Activated B cell treated with CpG ODN at 0.5 μM for 24 hours (primary cell): ENCODE measurements around the gene PREX1. TPM values are rescaled to one million over a fixed set of nuclear protein-coding genes. Genes with fewer than 3 reads are reported as not detected.
A peak's percentile ranks its signal among the peaks of the same experiment; 100 is the strongest.

ENCODE experiments used
- ATAC-seq: fragments of 200-7000 bp; cut with Tn5 transposase; one replicate; pipeline ENCODE4 v1.10.0; 2021; ENCODE audit warnings: low read depth, mild to moderate bottlenecking, moderate library complexity
- CTCF ChIA-PET: fragments of 350-600 bp; sonication (Branson Sonifier 250); formaldehyde crosslinking; loops from one replicate; lab custom pipeline; 2021; ENCODE audit warnings: antibody characterized with exemption; lab: Charles Lee
- POLR2A ChIA-PET: fragments of 350-600 bp; sonication (Branson Sonifier 250); formaldehyde crosslinking; loops from one replicate; lab custom pipeline; 2021; ENCODE audit warnings: antibody characterized with exemption; lab: Charles Lee
- DNase-seq: peaks from one replicate; pipeline ENCODE4 v3.0.0; 2022
- H3K27ac Mint-ChIP-seq: one replicate; pipeline ENCODE4 v1.8.0; 2020; ENCODE audit warnings: mixed read lengths
- H3K27me3 Mint-ChIP-seq: one replicate; pipeline ENCODE4 v1.8.0; 2021; ENCODE audit warnings: mixed read lengths
- H3K36me3 Mint-ChIP-seq: one replicate; pipeline ENCODE4 v1.8.0; 2021; ENCODE audit warnings: low read depth, mixed read lengths
- H3K4me1 Mint-ChIP-seq: one replicate; pipeline ENCODE4 v1.8.0; 2021; ENCODE audit warnings: mixed read lengths
- H3K4me3 Mint-ChIP-seq: one replicate; pipeline ENCODE4 v1.8.0; 2020; ENCODE audit warnings: mild to moderate bottlenecking, mixed read lengths
- H3K9me3 Mint-ChIP-seq: one replicate; pipeline ENCODE4 v1.8.0; 2020; ENCODE audit warnings: mixed read lengths
- CTCF ChIP-seq: fragments of 200-600 bp; IDR thresholded peaks from one replicate; pipeline ENCODE4 v1.8.0; 2022; ENCODE audit warnings: antibody characterized with exemption, mild to moderate bottlenecking
- intact Hi-C: fragments of 100-400 bp; cut with micrococcal nuclease; formaldehyde crosslinking; loops from one replicate; pipeline ENCODE4 v1.15.1; 2024
- total RNA-seq: library from RNA; stranded (reverse); gene quantifications from 2 replicates; pipeline ENCODE4 v1.2.3, GENCODE V29; 2022

Gene PREX1
- total RNA-seq, 1 donor from 2014 or later, result 71.4 TPM

DNA sequence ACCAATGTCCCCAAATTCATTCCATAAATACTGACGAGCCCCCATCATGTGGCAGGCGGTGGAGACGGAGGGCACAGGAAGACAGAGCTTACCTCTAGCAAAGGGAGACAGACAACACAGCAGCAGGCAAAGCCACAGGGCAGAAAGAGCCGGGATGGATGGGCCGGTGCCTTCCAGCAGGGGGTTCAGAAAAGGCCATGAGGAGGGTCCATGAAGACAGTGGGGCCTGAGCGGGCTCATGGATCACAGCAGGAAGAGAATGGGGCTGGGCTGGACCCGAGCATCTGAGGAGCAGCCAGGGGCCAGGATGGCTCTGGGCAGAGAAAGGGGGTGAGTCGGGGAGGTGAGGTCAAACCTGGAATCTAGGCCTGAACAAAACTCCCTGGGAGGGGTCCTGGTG is 42.0 kb downstream of the PREX1 start:
- TF ChIP-seq CTCF, result no peak
- POLR2A ChIA-PET, result interaction anchor here (0.6 kb wide), 1 partner anchor 25 kb away, joined by 8 read pairs; no protein-coding TSS in a partner anchor
- ATAC-seq (no peak), DNase-seq (no peak)
- no peaks in the 10 kb centered on the region for H3K4me1 Mint-ChIP-seq
- H3K9me3 Mint-ChIP-seq, result no peaks in the 10 kb centered on the region
- H3K27me3 Mint-ChIP-seq, result no peaks in the 10 kb centered on the region
- CTCF ChIA-PET, result no interaction called here
- intact Hi-C loops, result loop anchor here (5.0 kb wide), 1 partner anchor 34 kb away; no protein-coding TSS in a partner anchor
- peak overlapping the region; percentile 70 for H3K27ac Mint-ChIP-seq
- H3K4me3 Mint-ChIP-seq, result no peak overlapping the region
- no peaks in the 10 kb centered on the region for H3K36me3 Mint-ChIP-seq

- no peaks in the 10 kb centered on the region for H3K4me1 Mint-ChIP-seq
- ATAC-seq, result no peak
- intact Hi-C loops, result loop anchor here (5.0 kb wide), 1 partner anchor 33 kb away; no protein-coding TSS in a partner anchor
These were observed 42.5 kb downstream of the PREX1 start for GRCh38 chr20:48785256-48785655.

GRCh38 chr20:48784273-48784641 is 43.5 kb downstream of the PREX1 start:
- Mint-ChIP-seq H3K9me3 (peaks cover 5% of the 10 kb centered on the region), H3K4me1 (no peaks in the 10 kb centered on the region), H3K36me3 (peaks cover 4% of the 10 kb centered on the region), H3K4me3 (no peak overlapping the region), H3K27me3 (no peaks in the 10 kb centered on the region), H3K27ac (no peak overlapping the region)
- ChIA-PET CTCF (no interaction called here), POLR2A (interaction anchor here (1.0 to 1.9 kb wide), 5 partner anchors 10 to 62 kb away, joined by 3 to 5 read pairs (median 5); no protein-coding TSS in a partner anchor)
- TF ChIP-seq CTCF, result no peak
- DNase-seq (no peak), ATAC-seq (no peak)
- intact Hi-C loops, result no loop called here

More at GRCh38 chr20:48785256-48785655, 42.5 kb downstream of the PREX1 start:
- ChIA-PET POLR2A (interaction anchor here (1.3 kb wide), 1 partner anchor 41 kb away, joined by 4 read pairs; no protein-coding TSS in a partner anchor), CTCF (no interaction called here)
- Mint-ChIP-seq H3K27me3 (no peaks in the 10 kb centered on the region), H3K9me3 (no peaks in the 10 kb centered on the region), H3K4me3 (no peak overlapping the region), H3K27ac (peak overlapping the region; percentile 70), H3K36me3 (no peaks in the 10 kb centered on the region)
- no peak for TF ChIP-seq CTCF
- no peak for DNase-seq

DNA sequence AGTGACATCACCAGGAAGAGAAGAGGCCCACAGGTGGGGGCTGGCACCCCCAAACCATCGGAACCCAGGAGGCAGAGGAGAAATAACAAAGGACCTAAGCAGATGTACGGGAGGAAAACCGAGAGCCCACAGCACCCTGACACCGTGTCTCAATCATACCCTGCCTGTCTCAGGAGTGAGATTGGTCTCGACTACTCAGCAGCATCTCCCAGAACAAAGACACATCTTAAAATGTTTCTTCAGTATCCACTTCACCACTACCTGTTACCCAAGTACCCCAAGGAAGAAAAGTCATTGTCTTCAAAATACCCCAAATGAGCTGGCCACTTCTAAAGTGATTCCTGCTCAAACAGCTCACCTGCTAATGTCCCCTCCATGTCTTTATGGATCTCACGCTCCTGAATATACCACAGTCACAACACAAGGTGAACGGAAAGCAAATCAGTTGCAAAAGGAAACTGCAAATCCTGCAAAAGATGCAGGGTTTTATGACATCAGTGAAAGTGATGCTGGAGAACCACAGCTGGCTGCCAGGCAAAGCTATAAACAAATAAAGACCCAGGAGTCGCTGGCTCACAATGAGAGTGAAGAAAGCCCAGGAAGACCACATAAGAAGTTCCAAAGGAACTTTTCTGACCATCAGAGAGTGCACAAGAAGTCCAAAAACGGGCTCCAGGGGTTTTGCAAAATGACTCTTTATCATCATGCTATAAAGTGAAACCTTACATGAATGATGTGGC is 44.1 kb downstream of the PREX1 start:
- CTCF ChIA-PET, result no interaction called here
- no peaks in the 10 kb centered on the region for H3K4me1 Mint-ChIP-seq

More for the DNA sequence above, 44.1 kb downstream of the PREX1 start:
- no peak overlapping the region for H3K27ac Mint-ChIP-seq
- DNase-seq, result no peak
- H3K27me3 Mint-ChIP-seq, result no peaks in the 10 kb centered on the region
- no peak for ATAC-seq
- H3K4me3 Mint-ChIP-seq, result no peak overlapping the region
- intact Hi-C loops, result loop anchor here (2.0 kb wide), 1 partner anchor 59 kb away; no protein-coding TSS in a partner anchor
- peaks cover 6% of the 10 kb centered on the region for H3K9me3 Mint-ChIP-seq
- no peak for TF ChIP-seq CTCF
- peaks cover 6% of the 10 kb centered on the region for H3K36me3 Mint-ChIP-seq
- POLR2A ChIA-PET, result interaction anchor here (1.0 to 1.9 kb wide), 5 partner anchors 9 to 61 kb away, joined by 3 to 5 read pairs (median 5); no protein-coding TSS in a partner anchor
